Mammary epithelial cell (primary cell): Measurements from ENCODE around the gene NHERF2.

ENCODE experiments used
- EZH2 ChIP-seq: IDR thresholded peaks from 2 replicates; pipeline ENCODE4 v1.6.1; 2012; ENCODE audit warnings: low read length, inconsistent platforms, borderline replicate concordance
- TF ChIP-seq, protein P1 (sequence below), 2 donors: IDR thresholded peaks in 1 of 2; conservative IDR thresholded peaks in 1 of 2; 2 replicates each; pipeline ENCODE4 v1.5.1; 2011 to 2012; ENCODE audit warnings: inconsistent platforms in 2 of 2, low read length in 2 of 2, mild to moderate bottlenecking in 2 of 2, control low read depth in 1 of 2, low read depth in 1 of 2; ENCODE audit not compliant: insufficient read depth in 1 of 2; ENCODE audit errors: extremely low read depth in 1 of 2

DNA sequence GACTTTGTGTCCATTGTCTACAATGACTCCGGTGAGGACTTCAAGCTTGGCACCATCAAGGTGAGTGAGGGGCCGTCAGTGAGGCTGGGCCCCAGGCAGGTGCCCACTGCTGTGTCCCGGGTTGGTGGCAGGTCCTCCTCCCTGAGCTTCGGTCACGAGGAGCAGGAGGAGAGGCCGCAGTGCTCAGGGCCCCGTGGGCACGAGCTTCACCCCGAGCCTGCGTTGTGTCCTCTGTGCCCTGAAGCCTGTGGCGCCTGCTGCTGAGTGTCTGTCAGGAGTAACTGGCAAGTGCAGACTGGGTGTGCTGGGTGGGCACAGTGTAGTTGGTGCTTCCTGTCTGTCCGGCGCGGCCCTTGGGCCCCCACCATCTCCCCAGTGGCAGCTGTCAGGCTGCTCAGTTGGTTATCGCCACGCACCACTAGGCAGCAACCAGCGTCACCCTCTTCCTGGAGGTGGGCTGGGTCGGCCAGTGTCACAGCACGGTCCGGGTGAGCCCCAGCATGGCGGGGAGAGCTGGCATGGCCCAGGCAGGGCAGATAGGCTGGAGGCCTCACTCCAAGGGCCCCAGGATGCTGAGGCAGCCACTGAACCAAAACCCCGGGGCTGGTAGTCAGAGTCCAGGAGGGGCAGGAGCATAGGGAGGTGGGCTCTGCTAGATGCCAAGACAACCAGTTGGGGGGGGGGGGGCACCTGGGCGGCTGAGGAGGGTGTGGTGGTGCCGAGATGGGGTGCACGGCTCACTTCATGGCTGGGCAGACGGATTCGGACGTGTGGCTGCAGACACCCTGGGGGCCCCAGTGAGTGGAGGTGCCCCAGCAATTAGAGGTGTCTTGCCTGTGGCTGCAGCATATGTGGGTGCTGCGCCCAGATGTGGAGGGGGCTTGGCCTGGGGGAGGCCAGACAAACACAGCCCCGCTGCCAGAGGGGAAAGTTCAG is 60.4 kb downstream of the NHERF2 start:
- TF ChIP-seq, protein P1, sequence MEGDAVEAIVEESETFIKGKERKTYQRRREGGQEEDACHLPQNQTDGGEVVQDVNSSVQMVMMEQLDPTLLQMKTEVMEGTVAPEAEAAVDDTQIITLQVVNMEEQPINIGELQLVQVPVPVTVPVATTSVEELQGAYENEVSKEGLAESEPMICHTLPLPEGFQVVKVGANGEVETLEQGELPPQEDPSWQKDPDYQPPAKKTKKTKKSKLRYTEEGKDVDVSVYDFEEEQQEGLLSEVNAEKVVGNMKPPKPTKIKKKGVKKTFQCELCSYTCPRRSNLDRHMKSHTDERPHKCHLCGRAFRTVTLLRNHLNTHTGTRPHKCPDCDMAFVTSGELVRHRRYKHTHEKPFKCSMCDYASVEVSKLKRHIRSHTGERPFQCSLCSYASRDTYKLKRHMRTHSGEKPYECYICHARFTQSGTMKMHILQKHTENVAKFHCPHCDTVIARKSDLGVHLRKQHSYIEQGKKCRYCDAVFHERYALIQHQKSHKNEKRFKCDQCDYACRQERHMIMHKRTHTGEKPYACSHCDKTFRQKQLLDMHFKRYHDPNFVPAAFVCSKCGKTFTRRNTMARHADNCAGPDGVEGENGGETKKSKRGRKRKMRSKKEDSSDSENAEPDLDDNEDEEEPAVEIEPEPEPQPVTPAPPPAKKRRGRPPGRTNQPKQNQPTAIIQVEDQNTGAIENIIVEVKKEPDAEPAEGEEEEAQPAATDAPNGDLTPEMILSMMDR (conservative IDR thresholded peaks at IDR 0.05 in 1 of 2, IDR thresholded peaks at IDR 0.05 in 1 of 2; ENCODE audit: extremely low read depth in 1 of 2, insufficient read depth in 1 of 2, low read depth in 1 of 2, low read length in 2 of 2) = no peak
- no peak for TF ChIP-seq EZH2
